ENCODE measurements around the gene KLHDC10. TPM values are rescaled to one million over a fixed set of nuclear protein-coding genes. Genes with fewer than 3 reads are reported as not detected.

Gene KLHDC10
- total and polyA plus RNA-seq, 2 of the 13 experiments (the other 11 are each of a cell fraction or from before 2014, with no cell fraction given), result 11.9 to 21.6 TPM

DNA sequence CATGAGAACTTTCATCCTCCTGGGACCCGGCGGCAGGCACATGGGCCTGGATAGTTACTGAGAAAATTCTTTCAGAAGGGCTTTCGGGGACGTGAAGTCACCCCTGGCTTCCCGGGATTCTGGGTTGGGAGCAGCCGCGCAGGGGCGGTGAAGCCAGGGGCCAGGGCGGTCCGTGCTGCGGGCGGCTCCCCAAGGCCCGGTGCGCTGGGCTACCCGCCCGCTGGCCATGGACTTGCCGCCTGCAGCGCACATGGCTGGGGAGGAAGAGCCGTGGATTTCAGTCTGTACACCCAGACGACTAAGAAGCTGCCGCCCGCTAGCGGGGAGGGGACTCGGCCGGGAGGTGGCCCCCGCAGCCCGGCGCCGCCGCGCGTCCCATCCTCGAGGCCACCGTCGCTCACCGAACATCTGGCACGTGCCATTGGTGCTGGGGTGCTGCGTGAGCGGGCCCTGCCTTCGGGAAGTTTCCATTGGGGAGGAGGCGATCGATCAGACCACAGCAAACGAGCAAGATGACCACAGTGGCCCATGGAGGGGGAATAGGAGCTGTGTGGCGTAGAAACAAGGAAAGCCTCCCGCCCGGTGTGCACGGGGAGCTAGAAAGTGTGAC lies 70.3 kb downstream of the KLHDC10 start:
- no peak for ATAC-seq
- Histone ChIP-seq H3K9ac (ENCODE audit: insufficient read depth, low read depth, low read length) (no peak overlapping the region), H4K20me1 (ENCODE audit: insufficient read depth, low read length) (no peaks in the 10 kb centered on the region), H3K79me2 (ENCODE audit: insufficient read depth, low read length) (no peaks in the 10 kb centered on the region), H3K27me3 (ENCODE audit: control insufficient read depth in 1 of 2, insufficient read depth in 2 of 2, low read length in 2 of 2) (no peaks in the 10 kb centered on the region), H3K4me1 (ENCODE audit: insufficient read depth, low read length) (peaks cover 27% of the 10 kb centered on the region), H3K36me3 (replicated peaks in 1 of 2; ENCODE audit: control insufficient read depth in 1 of 2, insufficient read depth in 2 of 2, low read length in 2 of 2) (peaks cover 0 to 6% of the 10 kb centered on the region in 2 experiments; a peak in 1 of 5 replicates), H3K4me2 (ENCODE audit: low read depth, low read length) (no peak overlapping the region), H3K27ac (ENCODE audit: extremely low read length, insufficient read depth, low read length) (no peak overlapping the region), H3K9me3 (ENCODE audit: low read length) (no peaks in the 10 kb centered on the region), H3K4me3 (replicated peaks in 1 of 3; ENCODE audit: insufficient read depth in 1 of 3, low read depth in 2 of 3, low read length in 3 of 3) (no peak overlapping the region), H2AFZ (ENCODE audit: low read length) (no peak overlapping the region)
- no peak for FAIRE-seq
- ChIA-PET POLR2A (no interaction called here), CTCF (ENCODE audit: low intra/inter-chr PET ratio, low total read pairs) (no interaction called here)
- intact Hi-C loops (cut with micrococcal nuclease; ENCODE audit: unreplicated experiment) (no loop called here), in situ Hi-C loops (cut with HindIII; ENCODE audit: extremely low pct_ligation_motif_present, low pct_unique_long_range_greater_than_20kb) (no loop called here)
- no TSS peak for BruUV-seq (replicated peaks)
- TF ChIP-seq GLI4 (CRISPR knock-in tag; IDR thresholded peaks at IDR 0.05; ENCODE audit: borderline replicate concordance) (no peak), AGO2 (optimal IDR thresholded peaks at IDR 0.05; ENCODE audit: low read depth, low read length) (peak; percentile 30)
- no peak for DNase-seq (ENCODE audit: low spot score)
- WGBS (ENCODE audit: low lambda C conversion rate), result 96% methylated on average over 42 of the region's 47 CpGs

DNA sequence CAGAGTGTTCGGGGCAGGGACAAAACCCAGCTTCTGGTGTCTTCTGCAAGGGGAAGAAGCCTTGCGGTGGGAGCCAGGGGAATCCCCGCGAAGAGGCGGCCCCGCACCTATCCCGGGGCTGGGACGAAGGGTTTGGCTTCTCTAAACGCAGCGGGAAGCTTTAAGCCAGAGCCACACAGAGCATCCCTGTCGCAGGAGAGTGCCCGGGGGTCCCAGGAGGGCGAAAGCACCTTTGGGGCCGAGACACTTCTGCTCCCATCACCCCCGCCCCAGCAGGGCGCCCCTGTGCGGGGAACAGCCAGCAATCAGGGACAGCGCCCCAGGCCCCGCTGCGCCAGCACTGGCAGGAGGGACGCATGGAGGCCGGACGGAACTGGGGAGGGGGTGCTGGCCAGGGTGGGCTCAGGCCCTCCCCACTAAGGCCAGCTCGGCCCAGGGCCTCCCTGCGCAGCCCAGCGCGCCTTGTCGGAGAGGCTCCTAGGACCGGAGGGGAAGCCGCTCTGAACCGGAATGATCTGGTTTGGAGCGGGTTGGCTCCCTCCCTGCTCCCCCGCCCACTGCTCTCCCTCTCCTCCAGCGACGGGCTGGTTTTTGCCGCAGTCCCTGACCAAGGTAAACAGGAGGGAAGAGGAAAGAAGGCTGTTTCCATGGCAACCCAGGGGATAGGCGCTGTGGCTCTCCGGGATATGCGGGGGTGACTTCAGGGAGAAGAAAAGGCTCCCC lies 71.0 kb downstream of the KLHDC10 start:
- BruUV-seq (replicated peaks), result no TSS peak
- Histone ChIP-seq H3K9ac (ENCODE audit: insufficient read depth, low read depth, low read length) (no peak overlapping the region), H3K4me1 (ENCODE audit: insufficient read depth, low read length) (peaks cover 31% of the 10 kb centered on the region), H4K20me1 (ENCODE audit: insufficient read depth, low read length) (no peaks in the 10 kb centered on the region), H3K4me2 (ENCODE audit: low read depth, low read length) (no peak overlapping the region), H3K79me2 (ENCODE audit: insufficient read depth, low read length) (no peaks in the 10 kb centered on the region), H3K9me3 (ENCODE audit: low read length) (no peaks in the 10 kb centered on the region), H3K4me3 (replicated peaks in 1 of 3; ENCODE audit: insufficient read depth in 1 of 3, low read depth in 2 of 3, low read length in 3 of 3) (no peak overlapping the region), H2AFZ (ENCODE audit: low read length) (no peak overlapping the region), H3K27me3 (ENCODE audit: control insufficient read depth in 1 of 2, insufficient read depth in 2 of 2, low read length in 2 of 2) (no peaks in the 10 kb centered on the region), H3K36me3 (replicated peaks in 1 of 2; ENCODE audit: control insufficient read depth in 1 of 2, insufficient read depth in 2 of 2, low read length in 2 of 2) (peaks cover 0 to 6% of the 10 kb centered on the region in 2 experiments; a peak in 1 of 5 replicates), H3K27ac (ENCODE audit: extremely low read length, insufficient read depth, low read length) (no peak overlapping the region)
- ATAC-seq, result no peak
- ChIA-PET CTCF (ENCODE audit: low intra/inter-chr PET ratio, low total read pairs) (no interaction called here), POLR2A (no interaction called here)
- no peak for DNase-seq (ENCODE audit: low spot score)
- in situ Hi-C loops (cut with HindIII; ENCODE audit: extremely low pct_ligation_motif_present, low pct_unique_long_range_greater_than_20kb), result no loop called here
- intact Hi-C loops (cut with micrococcal nuclease; ENCODE audit: unreplicated experiment), result no loop called here
- 90% methylated on average over 31 of the region's 39 CpGs for WGBS (ENCODE audit: low lambda C conversion rate)
- FAIRE-seq, result no peak
- TF ChIP-seq EEA1 (CRISPR knock-in tag; IDR thresholded peaks at IDR 0.05; ENCODE audit: borderline replicate concordance), result no peak
- no peak for TF ChIP-seq NR2F6 (IDR thresholded peaks at IDR 0.05)
- no peak for TF ChIP-seq NR2F6 (CRISPR knock-in tag; IDR thresholded peaks at IDR 0.05)
- no peak for TF ChIP-seq FOXA1 (IDR thresholded peaks at IDR 0.05)
- TF ChIP-seq FOXA1 (CRISPR knock-in tag; IDR thresholded peaks at IDR 0.05), result no peak
- TF ChIP-seq, protein P1, sequence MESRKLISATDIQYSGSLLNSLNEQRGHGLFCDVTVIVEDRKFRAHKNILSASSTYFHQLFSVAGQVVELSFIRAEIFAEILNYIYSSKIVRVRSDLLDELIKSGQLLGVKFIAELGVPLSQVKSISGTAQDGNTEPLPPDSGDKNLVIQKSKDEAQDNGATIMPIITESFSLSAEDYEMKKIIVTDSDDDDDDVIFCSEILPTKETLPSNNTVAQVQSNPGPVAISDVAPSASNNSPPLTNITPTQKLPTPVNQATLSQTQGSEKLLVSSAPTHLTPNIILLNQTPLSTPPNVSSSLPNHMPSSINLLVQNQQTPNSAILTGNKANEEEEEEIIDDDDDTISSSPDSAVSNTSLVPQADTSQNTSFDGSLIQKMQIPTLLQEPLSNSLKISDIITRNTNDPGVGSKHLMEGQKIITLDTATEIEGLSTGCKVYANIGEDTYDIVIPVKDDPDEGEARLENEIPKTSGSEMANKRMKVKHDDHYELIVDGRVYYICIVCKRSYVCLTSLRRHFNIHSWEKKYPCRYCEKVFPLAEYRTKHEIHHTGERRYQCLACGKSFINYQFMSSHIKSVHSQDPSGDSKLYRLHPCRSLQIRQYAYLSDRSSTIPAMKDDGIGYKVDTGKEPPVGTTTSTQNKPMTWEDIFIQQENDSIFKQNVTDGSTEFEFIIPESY (CRISPR knock-in tag; IDR thresholded peaks at IDR 0.05), result no peak
- TF ChIP-seq, protein P2, sequence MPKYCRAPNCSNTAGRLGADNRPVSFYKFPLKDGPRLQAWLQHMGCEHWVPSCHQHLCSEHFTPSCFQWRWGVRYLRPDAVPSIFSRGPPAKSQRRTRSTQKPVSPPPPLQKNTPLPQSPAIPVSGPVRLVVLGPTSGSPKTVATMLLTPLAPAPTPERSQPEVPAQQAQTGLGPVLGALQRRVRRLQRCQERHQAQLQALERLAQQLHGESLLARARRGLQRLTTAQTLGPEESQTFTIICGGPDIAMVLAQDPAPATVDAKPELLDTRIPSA (CRISPR knock-in tag; IDR thresholded peaks at IDR 0.05; ENCODE audit: borderline replicate concordance), result no peak
- no peak for TF ChIP-seq RBAK (CRISPR knock-in tag; IDR thresholded peaks at IDR 0.05)
- no peak for TF ChIP-seq IRF2 (CRISPR knock-in tag; IDR thresholded peaks at IDR 0.05)
- no peak for TF ChIP-seq PTBP1 (IDR thresholded peaks at IDR 0.05; ENCODE audit: low read depth, low read length, poor library complexity, severe bottlenecking)
- TF ChIP-seq RELA (CRISPR knock-in tag; IDR thresholded peaks at IDR 0.05), result no peak
- no peak for TF ChIP-seq XRCC5 (optimal IDR thresholded peaks at IDR 0.05; ENCODE audit: low read length)
- TF ChIP-seq ZNF331 (CRISPR knock-in tag; IDR thresholded peaks at IDR 0.05), result no peak
